ENCODE measurements around the gene TSPYL6.

The TSPYL6 gene

GRCh38 chr2:54239427-54239826 is 16.6 kb downstream of the TSPYL6 start:
- Histone ChIP-seq H3K27ac (ENCODE audit: low read depth, low read length) (no peak overlapping the region), H3K9me2 (replicated peaks; ENCODE audit: control insufficient read depth, low read length) (no peaks in the 10 kb centered on the region), H3K79me2 (ENCODE audit: control insufficient read depth, low read length) (no peaks in the 10 kb centered on the region), H3K4me1 (ENCODE audit: control insufficient read depth, low read length) (no peaks in the 10 kb centered on the region), H4K20me1 (ENCODE audit: control insufficient read depth, insufficient read depth, low read depth, low read length) (no peaks in the 10 kb centered on the region), H3K27me3 (ENCODE audit: control insufficient read depth, low read length) (no peaks in the 10 kb centered on the region), H3K9me3 (ENCODE audit: control insufficient read depth, insufficient read depth, low read length) (no peaks in the 10 kb centered on the region), H3K36me3 (ENCODE audit: control insufficient read depth, low read length) (no peaks in the 10 kb centered on the region), H3K4me2 (ENCODE audit: low read length) (no peak overlapping the region), H3F3A (ENCODE audit: control insufficient read depth, insufficient read depth) (no peaks in the 10 kb centered on the region), H3K4me3 (ENCODE audit: low read length) (no peak overlapping the region)
- TF ChIP-seq CTCF (IDR thresholded peaks at IDR 0.05; ENCODE audit: low read depth, low read length, poor library complexity, severe bottlenecking) (no peak), EZH2phosphoT487 (IDR thresholded peaks at IDR 0.05; ENCODE audit: borderline replicate concordance, low read length) (no peak)

- no peaks in the 10 kb centered on the region for H3K9me2 ChIP-seq (replicated peaks; ENCODE audit: control insufficient read depth, low read length)
- no peaks in the 10 kb centered on the region for H3K36me3 ChIP-seq (ENCODE audit: control insufficient read depth, low read length)
- no peak overlapping the region for H3K4me3 ChIP-seq (ENCODE audit: low read length)
- no peaks in the 10 kb centered on the region for H3K9me3 ChIP-seq (ENCODE audit: control insufficient read depth, insufficient read depth, low read length)
- no peaks in the 10 kb centered on the region for H4K20me1 ChIP-seq (ENCODE audit: control insufficient read depth, insufficient read depth, low read depth, low read length)
- H3K4me1 ChIP-seq (ENCODE audit: control insufficient read depth, low read length), result no peaks in the 10 kb centered on the region
- no peak overlapping the region for H3K4me2 ChIP-seq (ENCODE audit: low read length)
- TF ChIP-seq EZH2phosphoT487 (IDR thresholded peaks at IDR 0.05; ENCODE audit: borderline replicate concordance, low read length), result no peak
- TF ChIP-seq CTCF (IDR thresholded peaks at IDR 0.05; ENCODE audit: low read depth, low read length, poor library complexity, severe bottlenecking), result no peak
- no peaks in the 10 kb centered on the region for H3F3A ChIP-seq (ENCODE audit: control insufficient read depth, insufficient read depth)
- H3K79me2 ChIP-seq (ENCODE audit: control insufficient read depth, low read length), result no peaks in the 10 kb centered on the region
- no peaks in the 10 kb centered on the region for H3K27me3 ChIP-seq (ENCODE audit: control insufficient read depth, low read length)
- H3K27ac ChIP-seq (ENCODE audit: low read depth, low read length), result no peak overlapping the region
These were observed 18.6 kb downstream of the TSPYL6 start for GRCh38 chr2:54237428-54237827.

GRCh38 chr2:54233832-54234649 is 22.0 kb downstream of the TSPYL6 start:
- Histone ChIP-seq H3K36me3 (ENCODE audit: control insufficient read depth, low read length) (no peaks in the 10 kb centered on the region), H3K4me2 (ENCODE audit: low read length) (no peak overlapping the region), H4K20me1 (ENCODE audit: control insufficient read depth, insufficient read depth, low read depth, low read length) (no peaks in the 10 kb centered on the region), H3K4me1 (ENCODE audit: control insufficient read depth, low read length) (no peaks in the 10 kb centered on the region), H3F3A (ENCODE audit: control insufficient read depth, insufficient read depth) (no peaks in the 10 kb centered on the region), H3K27me3 (ENCODE audit: control insufficient read depth, low read length) (no peaks in the 10 kb centered on the region), H3K27ac (ENCODE audit: low read depth, low read length) (no peak overlapping the region), H3K9me3 (ENCODE audit: control insufficient read depth, insufficient read depth, low read length) (no peaks in the 10 kb centered on the region), H3K9me2 (replicated peaks; ENCODE audit: control insufficient read depth, low read length) (no peaks in the 10 kb centered on the region), H3K4me3 (ENCODE audit: low read length) (no peak overlapping the region), H3K79me2 (ENCODE audit: control insufficient read depth, low read length) (no peaks in the 10 kb centered on the region)
- no peak for TF ChIP-seq CTCF (IDR thresholded peaks at IDR 0.05; ENCODE audit: low read depth, low read length, poor library complexity, severe bottlenecking)
- TF ChIP-seq EZH2phosphoT487 (IDR thresholded peaks at IDR 0.05; ENCODE audit: borderline replicate concordance, low read length), result no peak
